SK-N-SH treated with all-trans-retinoic acid at 6 μM for 48 hours (cell line): ENCODE measurements around the gene PMEPA1.

Source experiments
- ATAC-seq: fragments of 200-7000 bp; cut with Tn5 transposase; 3 replicates; pipeline ENCODE4 v1.9.1; 2020; ENCODE audit warnings: mild to moderate bottlenecking, moderate library complexity
- ARNTL ChIP-seq: fragments of 450-650 bp; formaldehyde crosslinking; IDR thresholded peaks from 2 replicates; pipeline ENCODE4 v1.5.0; 2020; ENCODE audit warnings: low read depth, mild to moderate bottlenecking, moderate library complexity, borderline replicate concordance
- CREB5 ChIP-seq: fragments of 250-450 bp; sonication (Bioruptor Pico); IDR thresholded peaks from 2 replicates; pipeline ENCODE4 v1.5.1; 2020; ENCODE audit warnings: low read depth, mild to moderate bottlenecking, moderate library complexity
- CSDC2 ChIP-seq: fragments of 250-450 bp; sonication (Bioruptor Pico); IDR thresholded peaks from 2 replicates; pipeline ENCODE4 v1.5.0; 2020; ENCODE audit warnings: mild to moderate bottlenecking, moderate library complexity
- CSRNP3 ChIP-seq: fragments of 250-450 bp; sonication (Bioruptor Pico); IDR thresholded peaks from 2 replicates; pipeline ENCODE4 v1.5.1; 2021; ENCODE audit warnings: mild to moderate bottlenecking, moderate library complexity
- ESRRG ChIP-seq: fragments of 250-450 bp; sonication (Bioruptor Pico); IDR thresholded peaks from 2 replicates; pipeline ENCODE4 v1.6.1; 2021; ENCODE audit warnings: mild to moderate bottlenecking
- ISL1 ChIP-seq: fragments of 250-450 bp; sonication (Bioruptor Pico); IDR thresholded peaks from 2 replicates; pipeline ENCODE4 v2.1.2; 2022; ENCODE audit warnings: mild to moderate bottlenecking, moderate library complexity
- OSR1 ChIP-seq: fragments of 250-450 bp; sonication (Bioruptor Pico); IDR thresholded peaks from 2 replicates; pipeline ENCODE4 v1.8.0; 2022; ENCODE audit warnings: moderate library complexity, mild to moderate bottlenecking, inconsistent platforms
- PATZ1 ChIP-seq: fragments of 250-450 bp; sonication (Bioruptor Pico); IDR thresholded peaks from 2 replicates; pipeline ENCODE4 v1.8.0; 2020; ENCODE audit warnings: mild to moderate bottlenecking, moderate library complexity, borderline replicate concordance
- POU6F1 ChIP-seq: fragments of 250-450 bp; sonication (Bioruptor Pico); IDR thresholded peaks from 2 replicates; pipeline ENCODE4 v1.8.0; 2021; ENCODE audit warnings: low read depth, mild to moderate bottlenecking, moderate library complexity, borderline replicate concordance
- PPARA ChIP-seq: fragments of 250-450 bp; sonication (Bioruptor Pico); IDR thresholded peaks from 2 replicates; pipeline ENCODE4 v1.5.0; 2020; ENCODE audit warnings: mild to moderate bottlenecking, borderline replicate concordance
- SNAI2 ChIP-seq: fragments of 250-450 bp; sonication (Bioruptor Pico); IDR thresholded peaks from 2 replicates; pipeline ENCODE4 v1.5.0; 2020; ENCODE audit warnings: mild to moderate bottlenecking, moderate library complexity
- TCF4 ChIP-seq: fragments of 250-450 bp; sonication (Bioruptor Pico); IDR thresholded peaks from 2 replicates; pipeline ENCODE4 v1.8.0; 2021; ENCODE audit warnings: mild to moderate bottlenecking, moderate library complexity, borderline replicate concordance
- TSHZ2 ChIP-seq: fragments of 250-450 bp; sonication (Bioruptor Pico); IDR thresholded peaks from 2 replicates; pipeline ENCODE4 v1.5.0; 2020; ENCODE audit warnings: mild to moderate bottlenecking, moderate library complexity
- ZFP3 ChIP-seq: fragments of 250-450 bp; sonication (Bioruptor Pico); IDR thresholded peaks from 2 replicates; pipeline ENCODE4 v1.5.0; 2020; ENCODE audit warnings: mild to moderate bottlenecking, moderate library complexity
- ZFP30 ChIP-seq: fragments of 450-650 bp; formaldehyde crosslinking; IDR thresholded peaks from 2 replicates; pipeline ENCODE4 v1.5.0; 2022; ENCODE audit warnings: mild to moderate bottlenecking, moderate library complexity
- ZNF565 ChIP-seq: fragments of 450-650 bp; formaldehyde crosslinking; conservative IDR thresholded peaks from 2 replicates; pipeline ENCODE4 v1.5.0; 2020; ENCODE audit warnings: low read depth, mild to moderate bottlenecking, moderate library complexity
- ZNF8 ChIP-seq: fragments of 450-650 bp; formaldehyde crosslinking; IDR thresholded peaks from 2 replicates; pipeline ENCODE4 v1.5.0; 2020; ENCODE audit warnings: mild to moderate bottlenecking, moderate library complexity

PMEPA1 gene

GRCh38 chr20:57723816-57724215 is 14.0 kb upstream of the PMEPA1 start:
- TF ChIP-seq CREB5, result no peak
- no peak for TF ChIP-seq ZNF8 (CRISPR knock-in tag)
- no peak for TF ChIP-seq ZNF565 (CRISPR knock-in tag)
- TF ChIP-seq PATZ1, result no peak
- no peak for TF ChIP-seq TSHZ2 (CRISPR knock-in tag)
- TF ChIP-seq ARNTL (CRISPR knock-in tag), result no peak
- no peak for TF ChIP-seq OSR1 (CRISPR knock-in tag)
- no peak for TF ChIP-seq SNAI2 (CRISPR knock-in tag)
- TF ChIP-seq ISL1 (CRISPR knock-in tag), result no peak
- no peak for TF ChIP-seq POU6F1 (CRISPR knock-in tag)
- no peak for TF ChIP-seq PPARA
- TF ChIP-seq ZFP30, result no peak
- no peak for TF ChIP-seq ESRRG (CRISPR knock-in tag)
- TF ChIP-seq TCF4 (CRISPR knock-in tag), result no peak
- no peak for TF ChIP-seq ZFP3
- ATAC-seq, result no peak

GRCh38 chr20:57719951-57720350 is 10.1 kb upstream of the PMEPA1 start:
- no peak for ATAC-seq
- TF ChIP-seq CSRNP3 (CRISPR knock-in tag), result no peak
- no peak for TF ChIP-seq TCF4 (CRISPR knock-in tag)
- no peak for TF ChIP-seq ESRRG (CRISPR knock-in tag)
- TF ChIP-seq OSR1 (CRISPR knock-in tag), result no peak
- TF ChIP-seq CSDC2, result no peak
- no peak for TF ChIP-seq SNAI2 (CRISPR knock-in tag)
- no peak for TF ChIP-seq TSHZ2 (CRISPR knock-in tag)
- no peak for TF ChIP-seq ZNF565 (CRISPR knock-in tag)
- no peak for TF ChIP-seq ZFP3
- TF ChIP-seq POU6F1 (CRISPR knock-in tag), result no peak
- TF ChIP-seq ZFP30, result no peak
